Pancreas (tissue), 10 donors: ENCODE data around the gene TMEM9. TPM values are rescaled to one million over a fixed set of nuclear protein-coding genes. Genes with fewer than 3 reads are reported as not detected.

Experiments used
- ATAC-seq, 4 donors: fragments of 200-7000 bp; cut with Tn5 transposase; one replicate each; pipeline versions ENCODE4 v1.8.0 to v1.9.1; 2020; ENCODE audit warnings: mild to moderate bottlenecking in 4 of 4, moderate library complexity in 4 of 4
- DNase-seq, 6 donors: peaks; one replicate each; pipeline ENCODE4 v3.0.0-alpha.2; 2020
- FAIRE-seq: peaks from 2 replicates; lab custom pipeline; 2012; peaks lifted over from hg19 to GRCh38; lab: Jason Lieb, UNC
- H3K27ac ChIP-seq, 4 donors: fragments of 200-600 bp; sonication (generic); 1 replicate in 3 of 4; 2 replicates in 1 of 4; pipeline versions ENCODE4 v1.5.0 to v1.8.0; 2020
- H3K27me3 ChIP-seq, 4 donors: fragments of 200-600 bp; one replicate each; pipeline ENCODE4 v1.8.0; 2021
- H3K36me3 ChIP-seq, 3 donors: fragments of 200-600 bp; sonication (generic) in 1 of 3; one replicate each; pipeline versions ENCODE4 v1.5.0 to v1.8.0; 2020 to 2021
- H3K4me1 ChIP-seq, 3 donors: fragments of 200-600 bp; one replicate each; pipeline ENCODE4 v1.8.0; 2021
- H3K4me3 ChIP-seq, 4 donors: fragments of 200-600 bp; sonication (generic) in 2 of 4; one replicate each; pipeline versions ENCODE4 v1.5.0 to v1.8.0; 2020 to 2021
- H3K9me3 ChIP-seq, 4 donors: fragments of 200-600 bp; one replicate each; pipeline ENCODE4 v1.8.0; 2021
- CTCF ChIP-seq, 4 donors: fragments of 200-600 bp; sonication (generic) in 3 of 4; IDR thresholded peaks; one replicate each; pipeline versions ENCODE4 v1.5.0 to v1.8.0; 2021; ENCODE audit warnings: antibody characterized with exemption in 4 of 4
- WGBS, 2 donors: extraction: QIAGEN DNeasy Blood & Tissue Kit; methylation state at CpG; one replicate each; pipeline ENCODE4 v1.1.7; 2013; 5-methylcytosine and 5-hydroxymethylcytosine counted together
- intact Hi-C, 3 donors: fragments of 100-400 bp; cut with DNase I; formaldehyde crosslinking; loops; one replicate each; pipeline versions ENCODE4 v1.11.1 to v1.14.2; 2022
- polyA plus RNA-seq, 2 donors: library from polyadenylated mRNA; stranded (reverse); fragments of 200-250 nt; gene quantifications; one replicate each; pipeline ENCODE4 v1.2.3, GENCODE V29; 2013
- total RNA-seq, 6 donors: library from RNA; stranded (reverse); fragmentation: NEBNext Ultra II Directional in 4 of 6; extraction: Animal tissue kit (Norgen Biotek cat#: 25700) in 4 of 6; gene quantifications; one replicate each; pipeline versions ENCODE4 v1.2.1 to v1.2.4, GENCODE V29; 2021 to 2023
- donor health status: healthy with polysubstance abuse.
- donor health status: DM: no; HTN: no; CAD: no; lungs with moderate emphysema.
- donor health status: DM: no; HTN: no; CAD: no.
- donor health status: control.
- donor health status: control.
- donor health status: Bipolar disorder and iron deficiency.
- donor health status: DM: yes; HTN: yes; CAD: no.
- donor health status: DM: no; HTN: no; CAD: no.
- donor health status: DM: no; HTN: no; CAD: no.
- donor health status: DM: yes; HTN: yes; CAD: no.

Gene TMEM9
- total and polyA plus RNA-seq, 8 donors = 21.3 to 87.7 (median 37.5) TPM

DNA sequence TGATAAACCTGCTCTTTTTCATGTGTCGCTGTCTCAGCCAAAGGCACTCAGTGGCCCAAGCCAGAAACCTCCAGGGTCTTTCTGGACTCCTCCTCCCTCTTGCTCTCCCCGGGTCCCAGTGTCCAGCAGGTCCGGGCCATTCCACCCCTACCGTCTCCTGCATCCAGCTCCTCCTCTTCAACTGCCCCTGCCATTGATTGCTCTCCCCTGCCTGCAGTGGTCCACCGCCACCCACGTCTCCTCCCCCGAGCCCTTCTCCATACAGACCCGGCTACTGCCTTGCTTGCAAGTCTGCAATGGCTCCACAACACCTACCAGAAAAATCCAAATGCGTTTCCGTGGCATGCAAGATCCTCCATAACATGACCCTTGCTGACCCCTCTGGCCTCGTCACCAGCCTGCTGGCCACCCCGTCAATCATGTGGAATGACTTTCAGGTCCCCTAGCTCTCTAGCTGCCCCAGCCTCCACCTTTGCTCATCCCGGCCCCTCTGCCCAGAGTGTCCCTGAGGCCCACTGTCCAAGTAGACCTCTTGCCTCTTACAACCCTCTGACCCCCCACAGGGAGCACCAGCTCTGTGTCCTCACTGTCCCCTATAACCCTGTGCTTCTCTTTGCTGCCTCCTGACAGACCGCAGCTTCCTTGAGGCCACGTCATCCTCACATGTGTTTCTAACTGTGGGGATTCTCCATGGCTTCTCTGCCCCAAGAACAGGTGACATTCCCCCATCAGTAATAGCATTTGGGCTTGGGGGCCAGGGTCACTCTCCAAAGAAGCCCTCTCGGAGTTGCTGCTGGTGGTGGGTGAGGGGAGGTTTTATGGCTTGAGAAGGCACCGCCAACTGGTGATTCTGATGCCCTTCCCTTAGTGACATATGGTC lies 57.1 kb downstream of the TMEM9 start:
- H3K9me3 ChIP-seq = no peaks in the 10 kb centered on the region
- ATAC-seq (no peak), DNase-seq (no peak), FAIRE-seq (no peak)
- no peaks in the 10 kb centered on the region for H3K4me1 ChIP-seq
- intact Hi-C loops = no loop called here
- no peak overlapping the region for H3K4me3 ChIP-seq
- no peak overlapping the region for H3K27ac ChIP-seq
- 79 to 84% methylated on average over 17 of the region's 17 CpGs for WGBS, 2 donors
- TF ChIP-seq CTCF (IDR thresholded peaks at IDR 0.05) = no peak
- H3K36me3 ChIP-seq = no peaks in the 10 kb centered on the region
- no peaks in the 10 kb centered on the region for H3K27me3 ChIP-seq

DNA sequence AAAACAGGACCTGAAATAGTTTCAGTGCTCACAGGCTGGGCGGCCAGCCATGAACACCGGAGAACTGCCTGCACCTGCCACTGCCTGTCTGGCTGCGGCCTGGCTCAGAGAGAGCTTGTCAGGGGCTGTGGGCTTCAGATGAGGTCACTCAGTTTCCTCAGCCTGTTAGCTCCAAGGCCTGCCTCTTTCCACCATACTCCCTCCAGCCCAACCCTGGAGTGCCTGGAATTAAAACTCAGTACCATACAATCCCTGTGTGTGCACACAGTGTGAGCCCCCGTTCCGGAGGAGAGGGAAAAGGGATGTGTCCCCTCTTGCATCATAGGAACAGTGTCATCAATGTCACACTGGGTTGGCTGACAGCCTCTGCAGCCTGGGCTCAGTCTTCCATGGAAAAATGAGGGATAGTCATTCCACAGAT lies 58.2 kb downstream of the TMEM9 start:
- 76 to 78% methylated on average over 5 of the region's 5 CpGs for WGBS, 2 donors
- ATAC-seq (no peak), FAIRE-seq (no peak), DNase-seq (peak in 1 of 6 donors; percentile 40)
- Histone ChIP-seq H3K36me3 (no peaks in the 10 kb centered on the region), H3K27me3 (no peaks in the 10 kb centered on the region), H3K4me1 (no peaks in the 10 kb centered on the region), H3K9me3 (no peaks in the 10 kb centered on the region), H3K4me3 (no peak overlapping the region), H3K27ac (no peak overlapping the region)
- TF ChIP-seq CTCF (IDR thresholded peaks at IDR 0.05) = no peak
- intact Hi-C loops = no loop called here

GRCh38 chr1:201095581-201095980 lies 58.7 kb downstream of the TMEM9 start:
- intact Hi-C loops = no loop called here
- no peak for TF ChIP-seq CTCF (IDR thresholded peaks at IDR 0.05)
- Histone ChIP-seq H3K9me3 (no peaks in the 10 kb centered on the region), H3K4me1 (no peaks in the 10 kb centered on the region), H3K4me3 (no peak overlapping the region), H3K27me3 (no peaks in the 10 kb centered on the region), H3K27ac (no peak overlapping the region), H3K36me3 (no peaks in the 10 kb centered on the region)
- 82 to 83% methylated on average over 2 of the region's 2 CpGs for WGBS, 2 donors
- FAIRE-seq = no peak
- peak in 1 of 6 donors; percentile 22 for DNase-seq
- no peak for ATAC-seq

GRCh38 chr1:201094832-201095231 lies 59.4 kb downstream of the TMEM9 start:
- no peak overlapping the region for H3K4me3 ChIP-seq
- ATAC-seq (no peak), DNase-seq (peak in 1 of 6 donors; percentile 29), FAIRE-seq (no peak)
- no peaks in the 10 kb centered on the region for H3K9me3 ChIP-seq
- intact Hi-C loops = no loop called here
- TF ChIP-seq CTCF (IDR thresholded peaks at IDR 0.05) = no peak
- H3K36me3 ChIP-seq = no peaks in the 10 kb centered on the region
- no peak overlapping the region for H3K27ac ChIP-seq
- WGBS, 2 donors = 61 to 63% methylated on average over 4 of the region's 4 CpGs
- no peaks in the 10 kb centered on the region for H3K27me3 ChIP-seq
- H3K4me1 ChIP-seq = no peaks in the 10 kb centered on the region

DNA sequence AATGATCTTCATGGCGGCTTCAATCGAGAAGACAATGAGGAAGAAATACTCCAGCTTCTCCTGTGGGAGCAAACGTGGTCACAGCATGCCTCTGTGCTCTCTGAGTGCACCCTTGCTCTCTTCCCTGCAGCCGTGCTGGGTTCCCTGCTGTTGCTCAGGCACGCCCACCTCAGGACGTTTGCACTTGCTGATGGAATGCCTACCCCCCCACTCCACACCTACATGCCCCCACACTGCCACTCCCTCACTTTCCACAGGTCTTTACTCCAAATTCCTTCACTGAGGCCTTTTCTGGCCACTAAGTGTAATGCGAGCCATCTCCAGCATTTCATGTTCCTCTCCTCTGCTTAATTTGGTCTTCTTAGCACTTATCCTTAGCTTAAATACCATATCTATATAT lies 60.3 kb downstream of the TMEM9 start:
- 72 to 77% methylated on average over 7 of the region's 7 CpGs for WGBS, 2 donors
- Histone ChIP-seq H3K27ac (no peak overlapping the region), H3K4me1 (no peaks in the 10 kb centered on the region), H3K4me3 (no peak overlapping the region), H3K9me3 (no peaks in the 10 kb centered on the region), H3K27me3 (no peaks in the 10 kb centered on the region), H3K36me3 (no peaks in the 10 kb centered on the region)
- intact Hi-C loops = no loop called here
- DNase-seq (peak in 1 of 6 donors; percentile 14), ATAC-seq (no peak), FAIRE-seq (no peak)
- no peak for TF ChIP-seq CTCF (IDR thresholded peaks at IDR 0.05)
